Hindlimb muscle (tissue), 1 donor: ENCODE results near the gene KANTR. TPM values are rescaled to one million over a fixed set of nuclear protein-coding genes. Genes with fewer than 3 reads are reported as not detected.

Experiments
- DNase-seq: peaks from one replicate; pipeline ENCODE4 v3.0.0-alpha.2; 2013
- polyA plus RNA-seq: library from polyadenylated mRNA; unstranded; fragments of 120-200 nt; gene quantifications from one replicate; pipeline ENCODE4 v1.2.1, GENCODE V29; 2013; ENCODE audit not compliant: insufficient read length

Gene KANTR
- polyA plus RNA-seq, 1 donor = 11.6 TPM

- DNase-seq = peak; percentile 94
Measured at GRCh38 chrX:53081925-53082772, 11.8 kb upstream of the KANTR start, which contains the start of gene TSPYL2. Gene TSPYL2 (plus strand): TSS chrX:53082367. CDS start chrX:53082499, 132 bp downstream.

GRCh38 chrX:53082773-53083616, 10.9 kb upstream of the KANTR start:
- DNase-seq = no peak

GRCh38 chrX:53084043-53084570, 9.8 kb upstream of the KANTR start:
- no peak for DNase-seq

- no peak for DNase-seq
Measured at GRCh38 chrX:53084863-53085262, 9.1 kb upstream of the KANTR start.

GRCh38 chrX:53085661-53086229, 8.2 kb upstream of the KANTR start:
- DNase-seq = no peak

GRCh38 chrX:53086464-53086863, 7.5 kb upstream of the KANTR start:
- DNase-seq = no peak

- no peak for DNase-seq
Measured at GRCh38 chrX:53087388-53087831, 6.5 kb upstream of the KANTR start.

GRCh38 chrX:53088136-53088974, 5.6 kb upstream of the KANTR start:
- DNase-seq = peak; percentile 82

- DNase-seq = peak; percentile 42
Measured at GRCh38 chrX:53089224-53089842, 4.6 kb upstream of the KANTR start.

GRCh38 chrX:53089925-53090324, 4.0 kb upstream of the KANTR start:
- DNase-seq = no peak

- DNase-seq = no peak
Measured at GRCh38 chrX:53091354-53091753, 2.6 kb upstream of the KANTR start.

GRCh38 chrX:53093177-53093655, 726 bp upstream of the KANTR start:
- peak; percentile 73 for DNase-seq

GRCh38 chrX:53094582-53094905, 602 bp downstream of the KANTR start:
- no peak for DNase-seq

GRCh38 chrX:53095796-53096195, 1.9 kb downstream of the KANTR start:
- DNase-seq = no peak

- DNase-seq = no peak
Measured at GRCh38 chrX:53114864-53115549, 21.1 kb downstream of the KANTR start.

- no peak for DNase-seq
Measured at GRCh38 chrX:53115550-53115874, 21.6 kb downstream of the KANTR start.

GRCh38 chrX:53116101-53116500, 22.2 kb downstream of the KANTR start:
- DNase-seq = peak; percentile 53

GRCh38 chrX:53122013-53122412, 28.1 kb downstream of the KANTR start:
- DNase-seq = no peak

GRCh38 chrX:53125506-53125905, 31.6 kb downstream of the KANTR start:
- DNase-seq = no peak

- no peak for DNase-seq
Measured at GRCh38 chrX:53126377-53126776, 32.4 kb downstream of the KANTR start.
